Esophagus muscularis mucosa (tissue), 4 donors: ENCODE results near the gene PAX1. TPM values are rescaled to one million over a fixed set of nuclear protein-coding genes. Genes with fewer than 3 reads are reported as not detected.

Experiments used
- DNase-seq: peaks from one replicate; pipeline ENCODE4 v3.0.0-alpha.2; 2017; ENCODE audit errors: extremely low spot score
- H3K27ac ChIP-seq, 4 donors: fragments of 200-600 bp; sonication (generic); replicated peaks in 1 of 4; 1 replicate in 3 of 4; 2 replicates in 1 of 4; pipeline ENCODE4 v1.5.1; 2016 to 2019; ENCODE audit warnings: mild to moderate bottlenecking in 1 of 4
- H3K27me3 ChIP-seq, 4 donors: fragments of 200-600 bp; sonication (generic); one replicate each; pipeline versions ENCODE4 v1.5.1 to v1.6.0; 2016 to 2019
- H3K36me3 ChIP-seq, 4 donors: fragments of 200-600 bp; sonication (generic); one replicate each; pipeline ENCODE4 v1.5.1; 2016 to 2019
- H3K4me1 ChIP-seq, 4 donors: fragments of 200-600 bp; sonication (generic); one replicate each; pipeline ENCODE4 v1.5.1; 2016 to 2019
- H3K4me3 ChIP-seq, 4 donors: fragments of 200-600 bp; sonication (generic); 1 replicate in 2 of 4; 2 replicates in 2 of 4; pipeline ENCODE4 v1.5.1; 2016 to 2019; ENCODE audit warnings: mild to moderate bottlenecking in 4 of 4, moderate library complexity in 1 of 4
- H3K9me3 ChIP-seq, 4 donors: fragments of 200-600 bp; sonication (generic); 1 replicate in 3 of 4; 2 replicates in 1 of 4; pipeline ENCODE4 v1.5.1; 2016 to 2019
- CTCF ChIP-seq, 3 experiments: fragments of 200-600 bp in 2 of 3; fragments of 450-650 bp in 1 of 3; sonication (generic) in 2 of 3; IDR thresholded peaks; one replicate each; pipeline ENCODE4 v1.5.1; 2017 to 2019; ENCODE audit warnings: antibody characterized with exemption in 3 of 3, mild to moderate bottlenecking in 2 of 3, moderate library complexity in 1 of 3
- EP300 ChIP-seq: sonication (generic); formaldehyde crosslinking; IDR thresholded peaks from one replicate; pipeline ENCODE4 v1.6.1; 2017; ENCODE audit warnings: antibody characterized with exemption
- POLR2A ChIP-seq: fragments of 450-650 bp; IDR thresholded peaks from one replicate; pipeline ENCODE4 v1.6.1; 2017; ENCODE audit warnings: antibody characterized with exemption, moderate library complexity, mild to moderate bottlenecking, low read depth
- POLR2AphosphoS5 ChIP-seq, 2 donors: sonication (generic); formaldehyde crosslinking; IDR thresholded peaks; one replicate each; pipeline ENCODE4 v1.6.1; 2017; ENCODE audit warnings: antibody characterized with exemption in 2 of 2
- WGBS: methylation state at CpG from one replicate; pipeline ENCODE4 v1.1.5; 2018; 5-methylcytosine and 5-hydroxymethylcytosine counted together
- intact Hi-C: fragments of 100-400 bp; cut with DNase I; formaldehyde crosslinking; loops from one replicate; pipeline ENCODE4 v1.15.1; 2023
- total RNA-seq, 4 donors: library from RNA; depleted of rRNA; stranded (reverse); fragments of >200 nt; gene quantifications; one replicate each; pipeline versions ENCODE4 v1.1.0 to v1.2.1, GENCODE V29; 2016

PAX1 gene
- total RNA-seq, 4 donors from 2014 or later, result not detected

- no peak for DNase-seq
- no peak for TF ChIP-seq CTCF (IDR thresholded peaks at IDR 0.05)
- TF ChIP-seq EP300, result no peak
- no peak for TF ChIP-seq POLR2AphosphoS5 (IDR thresholded peaks at IDR 0.05)
- no peak for TF ChIP-seq POLR2A
- H3K36me3 ChIP-seq, result no peaks in the 10 kb centered on the region
- intact Hi-C loops, result loop anchor here (10.0 kb wide), 1 partner anchor 1605 kb away; no protein-coding TSS in a partner anchor
- H3K4me1 ChIP-seq, result peaks cover 0 to 33% (median 23%) of the 10 kb centered on the region in 4 donors
- no peaks in the 10 kb centered on the region for H3K9me3 ChIP-seq
- no peak overlapping the region for H3K4me3 ChIP-seq
- peaks cover 0 to 99% (median 42%) of the 10 kb centered on the region in 4 donors for H3K27me3 ChIP-seq
- no peak overlapping the region for H3K27ac ChIP-seq
- 5% methylated on average over 6 of the region's 6 CpGs for WGBS
Observed at GRCh38 chr20:21709535-21709904, 4.1 kb downstream of the PAX1 start.

GRCh38 chr20:21710341-21710740 lies 4.9 kb downstream of the PAX1 start:
- DNase-seq, result peak; percentile 74
- intact Hi-C loops, result no loop called here
- WGBS, result 10% methylated on average over 3 of the region's 3 CpGs
- H3K4me3 ChIP-seq, result no peak overlapping the region
- peaks cover 0 to 99% (median 39%) of the 10 kb centered on the region in 4 donors for H3K27me3 ChIP-seq
- H3K36me3 ChIP-seq, result no peaks in the 10 kb centered on the region
- H3K4me1 ChIP-seq, result peaks cover 0 to 30% (median 19%) of the 10 kb centered on the region in 4 donors
- no peaks in the 10 kb centered on the region for H3K9me3 ChIP-seq
- no peak overlapping the region for H3K27ac ChIP-seq
- TF ChIP-seq EP300 (no peak), CTCF (IDR thresholded peaks at IDR 0.05) (no peak), POLR2AphosphoS5 (IDR thresholded peaks at IDR 0.05) (no peak), POLR2A (no peak)

GRCh38 chr20:21710863-21711431 lies 5.5 kb downstream of the PAX1 start:
- 22% methylated on average over 5 of the region's 5 CpGs for WGBS
- no peak for DNase-seq
- Histone ChIP-seq H3K4me3 (no peak overlapping the region), H3K27ac (no peak overlapping the region), H3K27me3 (peaks cover 0 to 99% (median 39%) of the 10 kb centered on the region in 4 donors), H3K36me3 (no peaks in the 10 kb centered on the region), H3K9me3 (no peaks in the 10 kb centered on the region), H3K4me1 (peaks cover 0 to 24% (median 14%) of the 10 kb centered on the region in 4 donors)
- no peak for TF ChIP-seq POLR2AphosphoS5 (IDR thresholded peaks at IDR 0.05)
- TF ChIP-seq EP300, result no peak
- no peak for TF ChIP-seq POLR2A
- no peak for TF ChIP-seq CTCF (IDR thresholded peaks at IDR 0.05)
- intact Hi-C loops, result no loop called here

GRCh38 chr20:21712443-21713059 lies 7.1 kb downstream of the PAX1 start:
- TF ChIP-seq EP300 (no peak), POLR2AphosphoS5 (IDR thresholded peaks at IDR 0.05) (no peak), CTCF (IDR thresholded peaks at IDR 0.05) (no peak), POLR2A (no peak)
- H3K27ac ChIP-seq, result no peak overlapping the region
- peaks cover 0 to 16% (median 9%) of the 10 kb centered on the region in 4 donors for H3K4me1 ChIP-seq
- no peak overlapping the region for H3K4me3 ChIP-seq
- no peaks in the 10 kb centered on the region for H3K36me3 ChIP-seq
- 4% methylated on average over 17 of the region's 17 CpGs for WGBS
- no peak for DNase-seq
- no peaks in the 10 kb centered on the region for H3K9me3 ChIP-seq
- H3K27me3 ChIP-seq, result peaks cover 0 to 98% (median 27%) of the 10 kb centered on the region in 4 donors
- intact Hi-C loops, result no loop called here
